Astrocyte of the spinal cord (primary cell): Measurements from ENCODE around the gene PPP1R14C.

ENCODE experiments used
- DNase-seq: peaks from one replicate; pipeline ENCODE4 v3.0.0; 2011; ENCODE audit warnings: low read depth, low spot score
- H3K4me3 ChIP-seq: 2 replicates; pipeline ENCODE4 v1.5.1; 2011; ENCODE audit warnings: low read depth, mild to moderate bottlenecking, low read length, moderate library complexity
- in situ Hi-C: cut with HindIII; loops from 2 replicates; pipeline ENCODE4 v1.10.0; 2017; ENCODE audit warnings: low sequenced_read_pairs
- TF ChIP-seq, protein P1 (sequence below): IDR thresholded peaks from 2 replicates; pipeline ENCODE4 v1.5.1; 2012; ENCODE audit warnings: low read depth, mild to moderate bottlenecking, low read length, inconsistent platforms

Gene PPP1R14C

GRCh38 chr6:150143516-150144293, 861 bp downstream of the PPP1R14C start:
- in situ Hi-C loops = no loop called here
- no peak for DNase-seq
- TF ChIP-seq, protein P1, sequence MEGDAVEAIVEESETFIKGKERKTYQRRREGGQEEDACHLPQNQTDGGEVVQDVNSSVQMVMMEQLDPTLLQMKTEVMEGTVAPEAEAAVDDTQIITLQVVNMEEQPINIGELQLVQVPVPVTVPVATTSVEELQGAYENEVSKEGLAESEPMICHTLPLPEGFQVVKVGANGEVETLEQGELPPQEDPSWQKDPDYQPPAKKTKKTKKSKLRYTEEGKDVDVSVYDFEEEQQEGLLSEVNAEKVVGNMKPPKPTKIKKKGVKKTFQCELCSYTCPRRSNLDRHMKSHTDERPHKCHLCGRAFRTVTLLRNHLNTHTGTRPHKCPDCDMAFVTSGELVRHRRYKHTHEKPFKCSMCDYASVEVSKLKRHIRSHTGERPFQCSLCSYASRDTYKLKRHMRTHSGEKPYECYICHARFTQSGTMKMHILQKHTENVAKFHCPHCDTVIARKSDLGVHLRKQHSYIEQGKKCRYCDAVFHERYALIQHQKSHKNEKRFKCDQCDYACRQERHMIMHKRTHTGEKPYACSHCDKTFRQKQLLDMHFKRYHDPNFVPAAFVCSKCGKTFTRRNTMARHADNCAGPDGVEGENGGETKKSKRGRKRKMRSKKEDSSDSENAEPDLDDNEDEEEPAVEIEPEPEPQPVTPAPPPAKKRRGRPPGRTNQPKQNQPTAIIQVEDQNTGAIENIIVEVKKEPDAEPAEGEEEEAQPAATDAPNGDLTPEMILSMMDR = no peak
- no peak overlapping the region for H3K4me3 ChIP-seq

DNA sequence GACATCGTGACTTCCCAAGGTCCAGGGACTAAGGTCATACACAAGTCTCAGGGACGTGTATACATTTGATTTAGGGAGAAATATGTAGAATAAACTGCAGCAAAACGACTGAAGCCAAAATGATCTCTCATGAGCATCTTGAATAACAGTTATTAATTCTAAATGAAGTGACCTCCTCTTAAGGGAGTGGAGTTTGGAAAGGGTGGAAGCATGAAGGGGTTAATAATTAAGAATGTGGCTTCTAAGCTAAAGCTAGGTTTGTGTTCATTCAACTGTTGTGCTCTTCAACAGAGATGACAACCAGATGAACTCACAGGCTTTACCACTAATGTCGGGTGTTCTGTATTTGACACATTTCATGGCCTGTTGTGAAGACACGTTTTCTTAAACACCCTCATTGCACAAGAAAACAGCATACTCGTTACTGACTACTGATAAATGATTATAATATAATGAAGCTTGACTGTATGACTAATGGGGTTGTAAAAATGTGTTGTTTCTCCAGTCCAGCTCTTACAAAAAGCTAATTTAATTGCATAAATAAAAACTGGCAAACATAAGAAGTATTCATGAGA, 1.5 kb downstream of the PPP1R14C start:
- TF ChIP-seq, protein P1 = no peak
- no peak for DNase-seq
- in situ Hi-C loops = no loop called here
- no peak overlapping the region for H3K4me3 ChIP-seq

- DNase-seq = no peak
- in situ Hi-C loops = no loop called here
- TF ChIP-seq, protein P1 = no peak
- H3K4me3 ChIP-seq = no peak overlapping the region
Measured at GRCh38 chr6:150145427-150145826, 2.6 kb downstream of the PPP1R14C start.

DNA sequence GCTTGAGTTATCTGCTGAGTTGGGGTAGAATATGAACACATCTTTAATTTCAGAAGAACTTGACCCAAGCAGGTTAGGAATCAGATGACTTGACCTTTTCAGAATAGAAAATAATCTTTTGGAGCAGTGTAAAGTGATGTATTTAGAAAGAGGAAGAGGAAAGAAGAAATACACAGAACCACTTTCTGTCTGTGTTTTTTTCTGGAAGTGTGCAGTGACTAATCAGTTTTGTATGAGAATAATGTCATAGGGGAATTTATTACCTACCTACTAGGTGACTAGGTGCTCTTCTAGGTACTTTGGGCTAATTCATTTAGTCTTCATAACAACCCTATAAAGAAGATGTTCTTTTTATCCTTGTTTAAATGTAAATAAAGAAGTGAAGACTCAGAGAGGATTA, 3.0 kb downstream of the PPP1R14C start:
- in situ Hi-C loops = no loop called here
- no peak overlapping the region for H3K4me3 ChIP-seq
- TF ChIP-seq, protein P1 = no peak
- DNase-seq = no peak

- in situ Hi-C loops = no loop called here
- TF ChIP-seq, protein P1 = no peak
- no peak overlapping the region for H3K4me3 ChIP-seq
- no peak for DNase-seq
Measured at GRCh38 chr6:150146436-150146835, 3.6 kb downstream of the PPP1R14C start.

DNA sequence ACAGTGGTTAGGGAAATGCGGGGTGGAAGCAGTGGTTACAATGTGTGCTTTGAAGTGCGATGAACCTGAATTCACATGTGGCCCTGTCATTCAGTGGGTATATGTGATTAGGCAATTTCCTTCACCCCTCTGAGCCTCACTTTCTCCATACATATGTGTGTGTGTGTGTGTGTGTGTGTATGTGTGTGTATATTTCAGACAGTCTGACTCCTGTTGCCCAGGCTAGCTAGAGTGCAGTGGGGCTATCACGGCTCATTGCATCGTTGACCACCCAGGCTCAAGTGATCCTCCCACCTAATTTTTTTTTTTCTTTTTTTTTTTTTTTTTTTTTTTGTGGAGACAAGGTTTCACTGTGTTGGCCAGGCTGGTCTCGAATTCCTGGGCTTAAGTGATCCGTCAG, 6.3 kb downstream of the PPP1R14C start:
- no peak for DNase-seq
- TF ChIP-seq, protein P1 = no peak
- H3K4me3 ChIP-seq = no peak overlapping the region
- in situ Hi-C loops = no loop called here
